Heart right ventricle (tissue), 16 donors: ENCODE data around the gene OR2W3. TPM values are rescaled to one million over a fixed set of nuclear protein-coding genes. Genes with fewer than 3 reads are reported as not detected.

Experiments
- ATAC-seq, 8 donors: fragments of 200-7000 bp; cut with Tn5 transposase; one replicate each; pipeline ENCODE4 v1.9.1; 2020; ENCODE audit warnings: mild to moderate bottlenecking in 8 of 8, moderate library complexity in 8 of 8, moderate number of reproducible peaks in 1 of 8
- DNase-seq, 2 donors: peaks; one replicate each; pipeline ENCODE4 v3.0.0-alpha.2; 2020
- H3K27ac ChIP-seq, 10 donors: fragments of 200-600 bp; sonication (generic) in 2 of 10; one replicate each; pipeline versions ENCODE4 v1.5.0 to v1.8.0; 2020 to 2022; ENCODE audit warnings: mild to moderate bottlenecking in 3 of 10
- H3K27me3 ChIP-seq, 7 donors: fragments of 200-600 bp; one replicate each; pipeline ENCODE4 v1.8.0; 2021 to 2022; ENCODE audit warnings: mild to moderate bottlenecking in 2 of 7
- H3K36me3 ChIP-seq, 9 donors: fragments of 200-600 bp; sonication (generic) in 1 of 9; one replicate each; pipeline versions ENCODE4 v1.5.0 to v1.8.0; 2020 to 2022; ENCODE audit warnings: mild to moderate bottlenecking in 2 of 9
- H3K4me1 ChIP-seq, 9 donors: fragments of 200-600 bp; sonication (generic) in 1 of 9; one replicate each; pipeline versions ENCODE4 v1.5.0 to v1.8.0; 2020 to 2022; ENCODE audit warnings: mild to moderate bottlenecking in 4 of 9
- H3K4me3 ChIP-seq, 10 donors: fragments of 200-600 bp; sonication (generic) in 2 of 10; one replicate each; pipeline versions ENCODE4 v1.5.0 to v1.8.0; 2020 to 2022; ENCODE audit warnings: mild to moderate bottlenecking in 7 of 10, moderate library complexity in 2 of 10
- H3K9me3 ChIP-seq, 11 donors: fragments of 200-600 bp in 10 of 11; sonication (generic) in 2 of 11; one replicate each; pipeline versions ENCODE4 v1.5.0 to v1.8.0; 2013 to 2022; ENCODE audit warnings: mild to moderate bottlenecking in 2 of 11, control low read depth in 1 of 11, moderate library complexity in 1 of 11
- CTCF ChIP-seq, 9 donors: fragments of 200-600 bp; sonication (generic) in 2 of 9; IDR thresholded peaks; one replicate each; pipeline versions ENCODE4 v1.5.0 to v1.8.0; 2021 to 2022; ENCODE audit warnings: antibody characterized with exemption in 9 of 9, mild to moderate bottlenecking in 5 of 9, moderate library complexity in 1 of 9
- WGBS, 2 donors: extraction: QIAGEN DNeasy Blood & Tissue Kit; methylation state at CpG; one replicate each; pipeline ENCODE4 v1.1.7; 2013; ENCODE audit warnings: inconsistent platforms in 1 of 2; 5-methylcytosine and 5-hydroxymethylcytosine counted together
- intact Hi-C, 10 donors: fragments of 100-400 bp; cut with DNase I; formaldehyde crosslinking; loops; one replicate each; pipeline versions ENCODE4 v1.11.1 to v1.14.2; 2022
- polyA plus RNA-seq, 2 donors: library from polyadenylated mRNA; stranded (reverse); fragments of 200-250 nt; gene quantifications; one replicate each; pipeline ENCODE4 v1.2.3, GENCODE V29; 2013
- total RNA-seq, 10 donors: library from RNA; stranded (reverse); fragmentation: NEBNext Ultra II Directional in 3 of 10; extraction: Animal tissue kit (Norgen Biotek cat#: 25700) in 3 of 10; gene quantifications; one replicate each; pipeline versions ENCODE4 v1.2.1 to v1.2.4, GENCODE V29; 2021 to 2023
- donor health status: Arrhythmogenic right ventricular cardiomyopathy.
- donor health status: ischemic (EF 13 %, LVEDD 7.1; RV severe dilation, severe dysfunction).
- donor health status: healthy with polysubstance abuse.
- donor health status: DM: no; HTN: yes; CAD: no.
- donor health status: DM: no; HTN: no; CAD: no.
- donor health status: ischemic (EF 25% LVEDD 6.9; RV normal size, moderate dysfunction).
- donor health status: ischemic (EF 25% LVEDD 5.7; RV mildly dilated, moderate dysfunction).
- donor health status: healthy.
- donor health status: DM: yes; HTN: yes; CAD: no.
- donor health status: Ischemic cardiomyopathy.
- donor health status: ischemic (EF 35%, LVEDD 5.7; RV mildly dilated, moderate dysfunction).
- donor health status: nonischemic (EF 11% LVEDD 7.7; RV severe dilation, severe dysfunction).
- donor health status: DM: yes; HTN: yes; CAD: no.
- donor health status: PGD.
- donor health status: ischemic (EF 29% LVEDD 5.4; RV normal size, mild dysfunction).
- donor health status: nonischemic (EF 23%, LVEDD 6.1; RV moderate dilation, normal function).

Gene OR2W3
- total and polyA plus RNA-seq, 12 donors: 0.06 to 0.26 TPM; not detected in 10

GRCh38 chr1:247905910-247906503, 10.6 kb downstream of the OR2W3 start:
- ATAC-seq: no peak
- Histone ChIP-seq H3K27me3 (no peaks in the 10 kb centered on the region), H3K4me1 (no peaks in the 10 kb centered on the region), H3K27ac (no peak overlapping the region), H3K9me3 (peaks cover 0 to 4% (median 0%) of the 10 kb centered on the region in 11 donors), H3K4me3 (peak overlapping the region in 5 of 10 donors; percentile 27 to 46 (median 35)), H3K36me3 (no peaks in the 10 kb centered on the region)
- TF ChIP-seq CTCF (IDR thresholded peaks at IDR 0.05): no peak
- intact Hi-C loops: no loop called here
- DNase-seq: no peak
- 69 to 80% methylated on average over 9 of the region's 9 CpGs for WGBS, 2 donors

- Histone ChIP-seq H3K9me3 (peaks cover 0 to 4% (median 0%) of the 10 kb centered on the region in 11 donors), H3K27ac (peak overlapping the region in 1 of 10 donors; percentile 55), H3K4me1 (no peaks in the 10 kb centered on the region), H3K36me3 (no peaks in the 10 kb centered on the region), H3K27me3 (no peaks in the 10 kb centered on the region), H3K4me3 (peak overlapping the region in 6 of 10 donors; percentile 9 to 46 (median 34))
- no peak for TF ChIP-seq CTCF (IDR thresholded peaks at IDR 0.05)
- intact Hi-C loops: no loop called here
- DNase-seq (no peak), ATAC-seq (no peak)
- 48 to 58% methylated on average over 7 of the region's 7 CpGs for WGBS, 2 donors
Measured at GRCh38 chr1:247906504-247907047, 11.2 kb downstream of the OR2W3 start.

- H3K4me1 ChIP-seq: no peaks in the 10 kb centered on the region
- WGBS, 2 donors: 74 to 80% methylated on average over 5 of the region's 5 CpGs
- H3K9me3 ChIP-seq: peaks cover 0 to 8% (median 0%) of the 10 kb centered on the region in 11 donors
- no peaks in the 10 kb centered on the region for H3K36me3 ChIP-seq
- TF ChIP-seq CTCF (IDR thresholded peaks at IDR 0.05): no peak
- no peak overlapping the region for H3K27ac ChIP-seq
- H3K4me3 ChIP-seq: no peak overlapping the region
- ATAC-seq (no peak), DNase-seq (no peak)
- no peaks in the 10 kb centered on the region for H3K27me3 ChIP-seq
- intact Hi-C loops: no loop called here
Measured at GRCh38 chr1:247908766-247909165, 13.4 kb downstream of the OR2W3 start.

- Histone ChIP-seq H3K4me3 (no peak overlapping the region), H3K27ac (no peak overlapping the region), H3K9me3 (peaks cover 0 to 8% (median 0%) of the 10 kb centered on the region in 11 donors), H3K27me3 (no peaks in the 10 kb centered on the region), H3K4me1 (no peaks in the 10 kb centered on the region), H3K36me3 (no peaks in the 10 kb centered on the region)
- 68 to 72% methylated on average over 2 of the region's 2 CpGs for WGBS, 2 donors
- DNase-seq: no peak
- no peak for TF ChIP-seq CTCF (IDR thresholded peaks at IDR 0.05)
- ATAC-seq: no peak
- intact Hi-C loops: no loop called here
Measured at GRCh38 chr1:247913786-247914185, 18.4 kb downstream of the OR2W3 start.
